Neural crest cell (in vitro differentiated cells): Measurements from ENCODE around the gene CYFIP2. TPM values are rescaled to one million over a fixed set of nuclear protein-coding genes. Genes with fewer than 3 reads are reported as not detected.
A peak's percentile ranks its signal among the peaks of the same experiment; 100 is the strongest.

Experiments
- DNase-seq: peaks from one replicate; pipeline ENCODE4 v3.0.0; 2021; ENCODE audit warnings: low read depth, mixed read lengths, low spot score
- H3K27ac Mint-ChIP-seq: one replicate; pipeline ENCODE4 v1.8.0; 2021; ENCODE audit warnings: mild to moderate bottlenecking, mixed read lengths; ENCODE audit not compliant: unreplicated experiment
- H3K27me3 Mint-ChIP-seq: 2 replicates; pipeline ENCODE4 v1.8.0; 2021; ENCODE audit warnings: low read depth, mild to moderate bottlenecking, mixed read lengths
- H3K36me3 Mint-ChIP-seq: 2 replicates; pipeline ENCODE4 v1.8.0; 2021; ENCODE audit warnings: low read depth, mild to moderate bottlenecking, mixed read lengths
- H3K4me1 Mint-ChIP-seq: 2 replicates; pipeline ENCODE4 v1.8.0; 2021; ENCODE audit warnings: mixed read lengths
- H3K4me3 Mint-ChIP-seq: one replicate; pipeline ENCODE4 v1.8.0; 2021; ENCODE audit warnings: mild to moderate bottlenecking, mixed read lengths
- H3K9me3 Mint-ChIP-seq: 2 replicates; pipeline ENCODE4 v1.8.0; 2021; ENCODE audit warnings: mixed read lengths
- total RNA-seq: library from RNA; stranded (reverse); gene quantifications from 2 replicates; pipeline ENCODE4 v1.2.1, GENCODE V29; 2021
- TF ChIP-seq, protein P1 (sequence below): fragments of 200-600 bp; sonication (generic); conservative IDR thresholded peaks from 2 replicates; pipeline ENCODE4 v1.5.0; 2021; ENCODE audit warnings: antibody characterized with exemption, mild to moderate bottlenecking

Gene CYFIP2
- total RNA-seq, 1 donor from 2014 or later = 76.6 TPM

DNA sequence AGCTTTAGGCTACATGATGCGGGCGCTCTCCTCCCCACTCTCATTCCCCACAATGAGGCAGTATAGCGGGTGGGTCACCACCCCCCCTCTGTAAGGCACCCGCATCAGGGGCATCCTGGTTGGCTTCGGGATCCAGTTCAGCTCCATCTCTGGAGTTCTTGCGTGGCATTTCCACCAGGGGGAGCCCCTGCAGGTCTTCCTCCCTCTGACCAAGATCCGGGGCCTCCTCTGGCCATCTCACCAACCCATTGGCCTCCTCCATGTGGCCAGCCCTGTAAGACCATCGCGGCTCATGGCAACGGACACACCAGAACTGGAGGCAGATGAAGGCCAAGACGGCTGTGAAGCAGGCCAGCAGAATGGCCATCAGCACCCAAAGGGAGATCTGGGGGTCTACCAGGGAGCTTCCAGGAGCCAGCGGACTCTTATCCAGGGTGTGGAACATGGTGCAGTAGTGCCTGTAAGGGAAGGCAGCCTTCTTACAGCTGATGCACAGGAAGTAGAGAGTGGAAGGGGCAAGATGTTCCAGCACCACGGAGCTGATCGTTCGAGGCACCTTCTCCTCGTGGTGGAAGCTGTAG lies 77.0 kb downstream of the CYFIP2 start:
- DNase-seq = peak; percentile 32
- H3K4me1 Mint-ChIP-seq = peaks cover 13% of the 10 kb centered on the region
- H3K27me3 Mint-ChIP-seq = no peaks in the 10 kb centered on the region
- no peak overlapping the region for H3K4me3 Mint-ChIP-seq
- H3K36me3 Mint-ChIP-seq = peaks cover 26% of the 10 kb centered on the region
- TF ChIP-seq, protein P1, sequence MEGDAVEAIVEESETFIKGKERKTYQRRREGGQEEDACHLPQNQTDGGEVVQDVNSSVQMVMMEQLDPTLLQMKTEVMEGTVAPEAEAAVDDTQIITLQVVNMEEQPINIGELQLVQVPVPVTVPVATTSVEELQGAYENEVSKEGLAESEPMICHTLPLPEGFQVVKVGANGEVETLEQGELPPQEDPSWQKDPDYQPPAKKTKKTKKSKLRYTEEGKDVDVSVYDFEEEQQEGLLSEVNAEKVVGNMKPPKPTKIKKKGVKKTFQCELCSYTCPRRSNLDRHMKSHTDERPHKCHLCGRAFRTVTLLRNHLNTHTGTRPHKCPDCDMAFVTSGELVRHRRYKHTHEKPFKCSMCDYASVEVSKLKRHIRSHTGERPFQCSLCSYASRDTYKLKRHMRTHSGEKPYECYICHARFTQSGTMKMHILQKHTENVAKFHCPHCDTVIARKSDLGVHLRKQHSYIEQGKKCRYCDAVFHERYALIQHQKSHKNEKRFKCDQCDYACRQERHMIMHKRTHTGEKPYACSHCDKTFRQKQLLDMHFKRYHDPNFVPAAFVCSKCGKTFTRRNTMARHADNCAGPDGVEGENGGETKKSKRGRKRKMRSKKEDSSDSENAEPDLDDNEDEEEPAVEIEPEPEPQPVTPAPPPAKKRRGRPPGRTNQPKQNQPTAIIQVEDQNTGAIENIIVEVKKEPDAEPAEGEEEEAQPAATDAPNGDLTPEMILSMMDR = peak; percentile 60
- H3K27ac Mint-ChIP-seq = no peak overlapping the region
- peaks cover 2% of the 10 kb centered on the region for H3K9me3 Mint-ChIP-seq

DNA sequence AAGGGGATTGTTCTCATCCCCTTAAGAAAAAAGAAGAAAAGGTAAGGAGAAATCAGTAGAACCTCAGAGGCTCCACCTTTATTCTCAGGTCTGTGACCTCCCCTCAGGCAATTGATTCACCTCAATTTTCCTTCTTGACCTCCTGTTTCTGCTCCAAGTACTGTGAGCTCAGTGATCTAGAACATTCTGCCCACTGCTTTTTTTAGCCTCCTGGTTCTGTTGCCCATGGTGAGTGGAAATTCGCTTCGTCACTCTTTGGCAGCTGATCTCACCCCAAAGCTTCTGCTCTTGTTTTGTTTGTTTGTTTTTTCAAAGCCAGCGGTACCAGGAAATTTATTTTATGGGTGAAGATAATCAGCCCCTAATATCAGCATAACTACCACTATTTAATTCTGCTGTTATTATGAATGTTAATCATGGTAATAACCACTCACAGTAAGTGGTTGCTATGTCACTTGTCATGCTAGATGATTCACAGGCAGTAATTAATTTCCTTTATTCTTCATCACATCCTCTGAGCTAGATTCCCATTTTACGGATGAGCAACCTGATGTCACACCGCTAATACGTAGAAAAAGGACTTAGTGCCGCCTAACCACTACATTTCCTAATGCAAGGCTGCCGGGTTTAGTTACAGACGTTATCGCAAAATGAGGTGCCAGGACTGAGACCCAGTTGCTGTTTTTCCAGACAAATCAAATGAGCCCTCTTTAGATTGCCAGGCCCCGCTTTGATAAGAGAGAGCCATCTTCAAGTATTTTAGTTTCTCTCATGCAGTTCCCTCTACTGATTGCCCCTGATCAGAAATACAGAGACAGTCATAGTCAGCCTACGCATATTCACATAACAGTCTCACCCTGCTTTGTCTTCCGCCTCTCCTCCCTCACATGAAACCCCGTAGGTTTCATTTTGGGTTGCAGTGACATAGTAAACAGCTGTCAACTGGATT lies 78.2 kb downstream of the CYFIP2 start:
- TF ChIP-seq, protein P1 = no peak
- Mint-ChIP-seq H3K27ac (peak overlapping the region; percentile 69), H3K36me3 (peaks cover 26% of the 10 kb centered on the region), H3K4me1 (peaks cover 13% of the 10 kb centered on the region), H3K27me3 (no peaks in the 10 kb centered on the region), H3K4me3 (no peak overlapping the region), H3K9me3 (peaks cover 2% of the 10 kb centered on the region)
- DNase-seq = no peak

DNA sequence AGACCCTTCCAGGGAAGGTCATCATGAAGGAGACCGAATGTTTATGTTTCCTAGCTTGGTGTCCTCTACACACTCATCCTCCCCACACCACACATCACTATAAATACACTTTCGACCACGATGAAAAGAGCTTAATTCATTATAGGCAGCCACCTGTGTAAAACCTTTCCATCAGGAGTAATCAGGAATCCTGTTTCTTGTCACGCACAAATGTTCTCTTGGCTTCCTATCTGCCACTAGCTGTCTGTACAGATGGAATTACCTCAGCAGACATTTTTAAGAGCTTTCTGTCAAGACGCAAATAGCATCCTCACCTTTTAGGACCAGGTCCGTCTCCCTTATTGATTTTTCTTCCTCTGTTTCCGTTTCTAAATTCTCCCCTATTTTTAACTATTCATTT lies 79.1 kb downstream of the CYFIP2 start:
- peaks cover 13% of the 10 kb centered on the region for H3K4me1 Mint-ChIP-seq
- no peaks in the 10 kb centered on the region for H3K27me3 Mint-ChIP-seq
- DNase-seq = no peak
- no peak overlapping the region for H3K4me3 Mint-ChIP-seq
- TF ChIP-seq, protein P1 = no peak
- no peaks in the 10 kb centered on the region for H3K9me3 Mint-ChIP-seq
- no peak overlapping the region for H3K27ac Mint-ChIP-seq
- peaks cover 26% of the 10 kb centered on the region for H3K36me3 Mint-ChIP-seq

DNA sequence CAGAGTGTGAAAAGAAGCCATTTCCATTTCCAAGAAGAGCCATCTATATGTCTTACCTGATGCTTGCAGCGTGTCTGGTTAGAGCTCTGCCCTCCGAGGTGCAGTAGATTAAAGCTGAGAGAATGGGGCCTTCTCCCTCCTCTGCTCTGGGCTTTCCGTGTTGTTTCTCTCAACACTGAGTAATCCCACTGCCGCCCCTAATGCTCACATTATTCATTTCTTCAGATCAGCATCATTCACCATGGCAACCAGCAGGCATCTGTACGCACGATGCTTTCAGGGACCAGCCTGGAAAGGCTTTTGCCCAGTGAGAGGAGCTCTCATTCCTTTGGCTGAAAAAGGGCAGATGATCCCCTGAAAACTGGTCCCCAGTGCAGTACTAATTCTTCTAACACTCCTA lies 79.6 kb downstream of the CYFIP2 start:
- H3K4me3 Mint-ChIP-seq = no peak overlapping the region
- no peaks in the 10 kb centered on the region for H3K27me3 Mint-ChIP-seq
- H3K36me3 Mint-ChIP-seq = peaks cover 27% of the 10 kb centered on the region
- peaks cover 13% of the 10 kb centered on the region for H3K4me1 Mint-ChIP-seq
- DNase-seq = no peak
- TF ChIP-seq, protein P1 = no peak
- peaks cover 3% of the 10 kb centered on the region for H3K9me3 Mint-ChIP-seq
- no peak overlapping the region for H3K27ac Mint-ChIP-seq

DNA sequence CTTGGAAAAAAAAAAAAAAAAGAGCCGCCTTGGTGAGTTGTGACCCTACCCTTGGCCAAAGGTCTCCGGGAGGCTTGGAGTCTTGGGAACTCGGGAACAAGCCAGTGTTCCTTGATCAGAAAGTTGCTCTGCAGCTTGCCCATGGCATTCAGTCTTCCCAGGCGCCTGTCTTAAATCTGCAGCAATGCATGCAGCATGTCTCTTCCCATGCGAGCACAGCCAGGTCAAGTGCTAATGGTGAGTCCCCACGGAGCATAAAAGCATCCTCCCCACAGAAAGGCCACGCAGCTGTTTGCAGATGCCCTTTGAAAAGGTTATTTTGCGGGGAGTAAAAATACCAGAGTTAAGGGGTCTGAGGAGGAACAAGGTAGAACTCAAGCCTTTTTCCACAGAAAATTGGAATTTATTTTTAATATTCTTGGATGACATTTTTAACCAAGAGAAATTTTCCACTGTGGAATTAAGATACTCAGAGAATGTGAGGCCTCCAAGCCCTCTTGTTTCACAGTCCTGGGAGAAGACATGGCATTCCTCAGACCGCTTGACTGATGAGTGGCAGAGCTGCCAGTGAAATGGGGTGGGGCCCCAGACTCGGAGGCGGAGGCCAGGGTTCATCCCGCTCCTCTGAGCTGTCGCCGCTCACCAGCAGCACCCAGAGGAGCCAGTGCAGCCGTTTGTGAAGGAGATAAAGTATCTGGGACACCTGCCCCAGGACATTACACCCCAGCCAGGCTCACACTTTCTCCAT lies 81.6 kb downstream of the CYFIP2 start:
- Mint-ChIP-seq H3K36me3 (peaks cover 19% of the 10 kb centered on the region), H3K27ac (no peak overlapping the region), H3K27me3 (no peaks in the 10 kb centered on the region), H3K4me1 (peaks cover 21% of the 10 kb centered on the region), H3K9me3 (peaks cover 4% of the 10 kb centered on the region), H3K4me3 (no peak overlapping the region)
- no peak for DNase-seq
- TF ChIP-seq, protein P1 = no peak
